Mucosa of descending colon (tissue), 3 donors: ENCODE results near the gene PPARD. TPM values are rescaled to one million over a fixed set of nuclear protein-coding genes. Genes with fewer than 3 reads are reported as not detected.
"Not testable (repeated sequence)": the region's sequence is repeated elsewhere in the genome, so short reads cannot be mapped to it uniquely, and the experiment has no call there.

ENCODE experiments used
- ATAC-seq: fragments of 200-7000 bp; cut with Tn5 transposase; one replicate; pipeline ENCODE4 v1.9.1; 2020; ENCODE audit warnings: mild to moderate bottlenecking, moderate library complexity
- DNase-seq, 3 donors: peaks; one replicate each; pipeline ENCODE4 v3.0.0-alpha.2; 2020
- H3K36me3 ChIP-seq: fragments of 200-600 bp; one replicate; pipeline ENCODE4 v1.8.0; 2021; ENCODE audit warnings: low read depth, mild to moderate bottlenecking
- H3K4me1 ChIP-seq: fragments of 200-600 bp; one replicate; pipeline ENCODE4 v1.8.0; 2021; ENCODE audit warnings: low read depth, mild to moderate bottlenecking
- H3K4me3 ChIP-seq: fragments of 200-600 bp; one replicate; pipeline ENCODE4 v1.8.0; 2021; ENCODE audit warnings: mild to moderate bottlenecking
- H3K9me3 ChIP-seq: fragments of 200-600 bp; one replicate; pipeline ENCODE4 v1.8.0; 2021; ENCODE audit warnings: mild to moderate bottlenecking
- CTCF ChIP-seq: fragments of 200-600 bp; IDR thresholded peaks from one replicate; pipeline ENCODE4 v1.8.0; 2022; ENCODE audit warnings: antibody characterized with exemption, mild to moderate bottlenecking
- intact Hi-C, 2 donors: fragments of 100-400 bp; cut with DNase I in 1 of 2; cut with micrococcal nuclease in 1 of 2; formaldehyde crosslinking; loops; one replicate each; pipeline versions ENCODE4 v1.11.0 to v1.11.1; 2022; cut with DNase I, micrococcal nuclease
- total RNA-seq, 3 donors: library from RNA; stranded (reverse); fragmentation: NEBNext Ultra II Directional in 2 of 3; extraction: Animal tissue kit (Norgen Biotek cat#: 25700) in 2 of 3; gene quantifications; one replicate each; pipeline versions ENCODE4 v1.2.1 to v1.2.4, GENCODE V29; 2021 to 2023
- donor health status: DM: no; HTN: no; CAD: no; lungs with moderate emphysema.
- donor health status: DM: no; HTN: no; CAD: no.
- donor health status: DM: no; HTN: yes; CAD: no.

The PPARD gene
- total RNA-seq, 3 donors from 2014 or later: 44.4 to 66.7 (median 65.6) TPM

GRCh38 chr6:35302604-35303241 lies 39.6 kb upstream of the PPARD start:
- intact Hi-C loops: no loop called here
- DNase-seq (peak; percentile 80 to 89 (median 84)), ATAC-seq (peak; percentile 91)
- peaks cover 24% of the 10 kb centered on the region for H3K4me1 ChIP-seq
- no peak for TF ChIP-seq CTCF
- H3K4me3 ChIP-seq: no peak overlapping the region
- no peaks in the 10 kb centered on the region for H3K9me3 ChIP-seq
- H3K36me3 ChIP-seq: no peaks in the 10 kb centered on the region

- intact Hi-C loops: no loop called here
- ATAC-seq (no peak), DNase-seq (no peak)
- Histone ChIP-seq H3K4me3 (no peak overlapping the region), H3K9me3 (no peaks in the 10 kb centered on the region), H3K4me1 (peaks cover 20% of the 10 kb centered on the region), H3K36me3 (no peaks in the 10 kb centered on the region)
- TF ChIP-seq CTCF: no peak
These were observed 38.1 kb upstream of the PPARD start for GRCh38 chr6:35304299-35304698.

GRCh38 chr6:35305117-35305516 lies 37.2 kb upstream of the PPARD start:
- Histone ChIP-seq H3K4me3 (no peak overlapping the region), H3K9me3 (no peaks in the 10 kb centered on the region), H3K4me1 (peaks cover 20% of the 10 kb centered on the region), H3K36me3 (no peaks in the 10 kb centered on the region)
- DNase-seq: no peak
- no peak for ATAC-seq
- TF ChIP-seq CTCF: no peak
- intact Hi-C loops: no loop called here

- DNase-seq, H3K4me3 ChIP-seq, intact Hi-C loops, ATAC-seq, H3K36me3 ChIP-seq, H3K9me3 ChIP-seq: not testable (repeated sequence)
- peaks cover 14% of the 10 kb centered on the region for H3K4me1 ChIP-seq
These were observed 35.2 kb upstream of the PPARD start for GRCh38 chr6:35307138-35307537.

- H3K4me3 ChIP-seq, H3K36me3 ChIP-seq, ATAC-seq, DNase-seq, intact Hi-C loops, H3K9me3 ChIP-seq, H3K4me1 ChIP-seq: not testable (repeated sequence)
These were observed 33.8 kb upstream of the PPARD start for GRCh38 chr6:35308543-35308942.

- intact Hi-C loops: no loop called here
- TF ChIP-seq CTCF: no peak
- ATAC-seq: no peak
These were observed 32.6 kb upstream of the PPARD start for GRCh38 chr6:35309611-35310264.

More at GRCh38 chr6:35309611-35310264, 32.6 kb upstream of the PPARD start:
- no peak overlapping the region for H3K4me3 ChIP-seq
- H3K36me3 ChIP-seq: no peaks in the 10 kb centered on the region
- no peaks in the 10 kb centered on the region for H3K4me1 ChIP-seq
- no peaks in the 10 kb centered on the region for H3K9me3 ChIP-seq
- DNase-seq: no peak
